SK-N-SH (cell line): Measurements from ENCODE around the gene TTC7B. TPM values are rescaled to one million over a fixed set of nuclear protein-coding genes. Genes with fewer than 3 reads are reported as not detected.

Experiments used
- CTCF ChIA-PET: fragments of 300-600, 350-600 bp; formaldehyde crosslinking; extraction: SDS; loops from one replicate; lab custom pipeline; 2021; lab: Yijun Ruan, JAX
- POLR2A ChIA-PET: fragments of 350-600 bp; sonication (Branson Sonifier 250); formaldehyde crosslinking; extraction: SDS; loops from one replicate; lab custom pipeline; 2020; ENCODE audit warnings: antibody characterized with exemption, inconsistent platforms; lab: Yijun Ruan, JAX
- DNase-seq: peaks from one replicate; pipeline ENCODE4 v3.0.0; 2012
- H2AFZ ChIP-seq: fragments of 200-600 bp; sonication (generic); 2 replicates; pipeline ENCODE4 v1.8.1; 2016; ENCODE audit warnings: antibody characterized with exemption, mild to moderate bottlenecking, low read depth
- H3F3A ChIP-seq: fragments of 200-600 bp; sonication (generic); replicated peaks from 2 replicates; pipeline ENCODE3; 2016; ENCODE audit warnings: antibody characterized with exemption, mild to moderate bottlenecking; ENCODE audit not compliant: insufficient read depth
- H3K27ac ChIP-seq, 2 experiments: fragments of 200-500 bp in 1 of 2; fragments of 200-600 bp in 1 of 2; sonication (Bioruptor generic) in 1 of 2; sonication (generic), shearing (Covaris generic) in 1 of 2; 2 replicates each; pipeline versions ENCODE4 v1.5.1 to v1.6.1; 2014 to 2016; ENCODE audit warnings: low read depth in 2 of 2, inconsistent platforms in 1 of 2, low read length in 1 of 2, mild to moderate bottlenecking in 1 of 2, mixed read lengths in 1 of 2
- H3K27me3 ChIP-seq: fragments of 200-600 bp; sonication (generic), shearing (Covaris generic); 2 replicates; pipeline ENCODE4 v1.6.1; 2016; ENCODE audit warnings: mixed run types; ENCODE audit not compliant: insufficient read depth
- H3K36me3 ChIP-seq, 2 experiments: fragments of 200-500 bp in 1 of 2; fragments of 200-600 bp in 1 of 2; sonication (Bioruptor generic) in 1 of 2; sonication (generic) in 1 of 2; replicated peaks in 1 of 2; 2 replicates each; pipeline versions ENCODE3 to v1.5.1; 2014 to 2016; ENCODE audit warnings: low read length in 1 of 2, mild to moderate bottlenecking in 1 of 2; ENCODE audit not compliant: insufficient read depth in 2 of 2, control insufficient read depth in 1 of 2
- H3K4me1 ChIP-seq, 2 experiments: fragments of 200-500 bp in 1 of 2; fragments of 200-600 bp in 1 of 2; sonication (Bioruptor generic) in 1 of 2; sonication (generic), shearing (Covaris generic) in 1 of 2; 2 replicates each; pipeline versions ENCODE4 v1.5.1 to v1.6.1; 2014 to 2016; ENCODE audit warnings: low read depth in 1 of 2, low read length in 1 of 2, mixed run types in 1 of 2; ENCODE audit not compliant: insufficient read depth in 2 of 2, control insufficient read depth in 1 of 2
- H3K4me2 ChIP-seq: fragments of 200-600 bp; sonication (generic), shearing (Covaris generic); 2 replicates; pipeline ENCODE4 v1.6.1; 2017; ENCODE audit warnings: mixed run types
- H3K4me3 ChIP-seq, 2 experiments: fragments of 200-500 bp in 1 of 2; fragments of 200-600 bp in 1 of 2; sonication (Bioruptor generic) in 1 of 2; sonication (generic), shearing (Covaris generic) in 1 of 2; 2 replicates each; pipeline versions ENCODE4 v1.5.1 to v1.8.1; 2014 to 2016; ENCODE audit warnings: low read depth in 2 of 2, inconsistent platforms in 1 of 2, low read length in 1 of 2, mild to moderate bottlenecking in 1 of 2, mixed read lengths in 1 of 2, moderate library complexity in 1 of 2
- H3K79me2 ChIP-seq: fragments of 200-600 bp; sonication (generic); 2 replicates; pipeline ENCODE4 v1.8.1; 2017; ENCODE audit warnings: mild to moderate bottlenecking; ENCODE audit not compliant: insufficient read depth
- H3K9ac ChIP-seq: fragments of 200-600 bp; sonication (generic); 2 replicates; pipeline ENCODE4 v1.6.1; 2017; ENCODE audit warnings: mixed run types
- H3K9me2 ChIP-seq: fragments of 200-600 bp; sonication (generic); 2 replicates; pipeline ENCODE4 v1.6.1; 2017; ENCODE audit warnings: mixed run types
- H3K9me3 ChIP-seq: fragments of 200-600 bp; sonication (generic); 2 replicates; pipeline ENCODE4 v1.6.1; 2017; ENCODE audit warnings: mixed run types, mild to moderate bottlenecking, moderate library complexity
- H4K20me1 ChIP-seq: fragments of 200-600 bp; sonication (generic); 2 replicates; pipeline ENCODE4 v1.6.1; 2017; ENCODE audit warnings: mild to moderate bottlenecking, mixed run types; ENCODE audit not compliant: insufficient read depth
- CTCF ChIP-seq: fragments of 200-600 bp; sonication (generic); IDR thresholded peaks from 2 replicates; pipeline ENCODE4 v1.6.1; 2017; ENCODE audit warnings: antibody characterized with exemption, mild to moderate bottlenecking, moderate library complexity
- EZH2phosphoT487 ChIP-seq: fragments of 200-600 bp; sonication (generic); IDR thresholded peaks from 2 replicates; pipeline ENCODE4 v1.6.1; 2017; ENCODE audit warnings: low read depth, mixed run types, mild to moderate bottlenecking, antibody characterized with exemption, moderate library complexity, borderline replicate concordance
- FOXJ3 ChIP-seq: sonication (generic); formaldehyde crosslinking; IDR thresholded peaks from 2 replicates; pipeline ENCODE4 v1.5.1; 2020; ENCODE audit warnings: mild to moderate bottlenecking, missing genetic modification reagents
- FOXM1 ChIP-seq: IDR thresholded peaks from 2 replicates; pipeline ENCODE4 v1.4.0; 2012; ENCODE audit warnings: low read depth, mild to moderate bottlenecking
- GATA2 ChIP-seq: sonication (generic); formaldehyde crosslinking; IDR thresholded peaks from 2 replicates; pipeline ENCODE4 v1.5.0; 2020; ENCODE audit warnings: mild to moderate bottlenecking, missing genetic modification reagents
- IRF3 ChIP-seq: fragments of 150-350 bp; IDR thresholded peaks from 2 replicates; pipeline ENCODE4 v1.6.1; 2016; ENCODE audit warnings: mild to moderate bottlenecking, low read depth, low read length
- JUND ChIP-seq: IDR thresholded peaks from 2 replicates; pipeline ENCODE4 v1.4.0; 2012
- MEF2A ChIP-seq: IDR thresholded peaks from 2 replicates; pipeline ENCODE4 v1.4.0; 2012; ENCODE audit warnings: low read depth, borderline replicate concordance
- MXI1 ChIP-seq: IDR thresholded peaks from 2 replicates; pipeline ENCODE4 v1.6.1; 2012; ENCODE audit warnings: mild to moderate bottlenecking, low read depth, low read length, improper control_type of control experiment
- RFX5 ChIP-seq: IDR thresholded peaks from 2 replicates; pipeline ENCODE4 v1.6.1; 2012; ENCODE audit warnings: mild to moderate bottlenecking, improper control_type of control experiment, low read length
- RXRA ChIP-seq: IDR thresholded peaks from 2 replicates; pipeline ENCODE4 v1.4.0; 2012; ENCODE audit warnings: low read depth, mild to moderate bottlenecking, borderline replicate concordance
- SIN3A ChIP-seq: IDR thresholded peaks from 2 replicates; pipeline ENCODE4 v1.6.1; 2012; ENCODE audit warnings: low read depth, mild to moderate bottlenecking, low read length, moderate library complexity, borderline replicate concordance
- TEAD4 ChIP-seq: IDR thresholded peaks from 2 replicates; pipeline ENCODE4 v1.4.0; 2012; ENCODE audit warnings: mild to moderate bottlenecking, borderline replicate concordance; ENCODE audit not compliant: insufficient read depth
- YY1 ChIP-seq: IDR thresholded peaks from 2 replicates; pipeline ENCODE4 v1.4.0; 2012; ENCODE audit warnings: low read depth, mild to moderate bottlenecking
- ZBTB33 ChIP-seq: IDR thresholded peaks from 2 replicates; pipeline ENCODE4 v1.4.0; 2012; ENCODE audit warnings: low read depth, borderline replicate concordance
- WGBS: methylation state at CpG from one replicate; pipeline ENCODE4 v1.1.6; 2017; ENCODE audit warnings: low lambda C conversion rate; 5-methylcytosine and 5-hydroxymethylcytosine counted together
- polyA plus RNA-seq, 3 experiments: library from polyadenylated mRNA; depleted of rRNA; stranded (reverse); fragments of >200 nt; gene quantifications; 2 replicates each; pipeline ENCODE4 v1.2.3, GENCODE V29; 2012

TTC7B gene
- polyA plus RNA-seq, 1 of the 3 experiments (the other 2 are of a cell fraction), result 43.1 TPM

- DNase-seq, result no peak
- H3K4me1 ChIP-seq, result peaks cover 0 to 19% of the 10 kb centered on the region in 2 experiments; a peak in 1 of 4 replicates
- no peaks in the 10 kb centered on the region for H4K20me1 ChIP-seq
- no peaks in the 10 kb centered on the region for H3K9me3 ChIP-seq
- no peak overlapping the region for H3K4me3 ChIP-seq
- H2AFZ ChIP-seq, result no peak overlapping the region
- no peaks in the 10 kb centered on the region for H3K27me3 ChIP-seq
- H3K9ac ChIP-seq, result no peak overlapping the region
- no peak overlapping the region for H3K4me2 ChIP-seq
- ChIA-PET CTCF (interaction anchor here (1.0 to 2.7 kb wide), 2 partner anchors 88 to 112 kb away, joined by 4 to 12 read pairs; no protein-coding TSS in a partner anchor), POLR2A (interaction anchor here (0.6 to 1.3 kb wide), 4 partner anchors 12 to 1843 kb away, joined by 3 to 4 read pairs (median 4); no protein-coding TSS in a partner anchor)
- WGBS, result 92% methylated on average over 4 of the region's 4 CpGs
- no peak overlapping the region for H3K27ac ChIP-seq
- H3K79me2 ChIP-seq, result no peaks in the 10 kb centered on the region
- no peaks in the 10 kb centered on the region for H3F3A ChIP-seq
- no peaks in the 10 kb centered on the region for H3K36me3 ChIP-seq
- H3K9me2 ChIP-seq, result no peaks in the 10 kb centered on the region
- TF ChIP-seq RFX5, result no peak
- TF ChIP-seq MEF2A, result no peak
- no peak for TF ChIP-seq IRF3
These were observed 305.0 kb downstream of the TTC7B start for GRCh38 chr14:90511252-90511651.

- H3K4me1 ChIP-seq, result peaks cover 0 to 19% of the 10 kb centered on the region in 2 experiments; a peak in 1 of 4 replicates
- H3K36me3 ChIP-seq, result no peaks in the 10 kb centered on the region
- 89% methylated on average over 6 of the region's 9 CpGs for WGBS
- no peaks in the 10 kb centered on the region for H3K27me3 ChIP-seq
- H3K27ac ChIP-seq, result no peak overlapping the region
- POLR2A ChIA-PET, result interaction anchor here (1.2 kb wide), 1 partner anchor 13 kb away, joined by 6 read pairs; no protein-coding TSS in a partner anchor
- no peak for DNase-seq
- H3K4me2 ChIP-seq, result no peak overlapping the region
- H4K20me1 ChIP-seq, result no peaks in the 10 kb centered on the region
- no peaks in the 10 kb centered on the region for H3F3A ChIP-seq
- H2AFZ ChIP-seq, result no peak overlapping the region
- CTCF ChIA-PET, result interaction anchor here (0.6 to 1.5 kb wide), 4 partner anchors 56 to 111 kb away, joined by 3 to 7 read pairs (median 4); no protein-coding TSS in a partner anchor
- H3K9me3 ChIP-seq, result no peaks in the 10 kb centered on the region
- H3K9ac ChIP-seq, result no peak overlapping the region
- no peaks in the 10 kb centered on the region for H3K79me2 ChIP-seq
- H3K4me3 ChIP-seq, result no peak overlapping the region
- no peaks in the 10 kb centered on the region for H3K9me2 ChIP-seq
- no peak for TF ChIP-seq YY1
- TF ChIP-seq EZH2phosphoT487, result no peak
- no peak for TF ChIP-seq CTCF
- no peak for TF ChIP-seq FOXM1
- TF ChIP-seq JUND, result no peak
- no peak for TF ChIP-seq RXRA
- no peak for TF ChIP-seq ZBTB33
- no peak for TF ChIP-seq MXI1
- TF ChIP-seq SIN3A, result no peak
- TF ChIP-seq GATA2 (CRISPR knock-in tag), result no peak
- no peak for TF ChIP-seq TEAD4
- no peak for TF ChIP-seq FOXJ3 (CRISPR knock-in tag)
These were observed 306.1 kb downstream of the TTC7B start for GRCh38 chr14:90510159-90510558.
